OCI-LY7 (cell line): ENCODE measurements around the gene YJEFN3.

ENCODE experiments used
- CTCF ChIP-seq: fragments of 200-600 bp; sonication (generic); conservative IDR thresholded peaks from 2 replicates; pipeline ENCODE4 v1.5.1; 2014; ENCODE audit warnings: mild to moderate bottlenecking, antibody characterized with exemption, low read length, moderate library complexity, mixed read lengths
- EZH2phosphoT487 ChIP-seq: fragments of 200-600 bp; sonication (generic); IDR thresholded peaks from 2 replicates; pipeline ENCODE4 v1.6.1; 2018; ENCODE audit warnings: low read depth, borderline replicate concordance, mild to moderate bottlenecking, mixed run types, antibody characterized with exemption, low read length, moderate library complexity, mixed read lengths

GRCh38 chr19:19508217-19508616, 20.5 kb upstream of the YJEFN3 start:
- no peak for TF ChIP-seq CTCF
- TF ChIP-seq EZH2phosphoT487, result no peak
